Transverse colon (tissue), 3 donors: ENCODE data around the gene PSG3.

ENCODE experiments used
- POLR2A ChIP-seq: fragments of 450-650 bp; IDR thresholded peaks from one replicate; pipeline ENCODE4 v1.6.1; 2016; ENCODE audit warnings: antibody characterized with exemption, mild to moderate bottlenecking, moderate library complexity
- TF ChIP-seq, protein P1 (sequence below), 5 experiments: fragments of 200-600 bp in 3 of 5; fragments of 450-650 bp in 2 of 5; sonication (generic) in 3 of 5; IDR thresholded peaks; 1 replicate in 2 of 5; 2 replicates in 3 of 5; pipeline ENCODE4 v1.5.1; 2016 to 2017; ENCODE audit warnings: antibody characterized with exemption in 5 of 5, inconsistent platforms in 3 of 5, mild to moderate bottlenecking in 2 of 5, moderate library complexity in 1 of 5

DNA sequence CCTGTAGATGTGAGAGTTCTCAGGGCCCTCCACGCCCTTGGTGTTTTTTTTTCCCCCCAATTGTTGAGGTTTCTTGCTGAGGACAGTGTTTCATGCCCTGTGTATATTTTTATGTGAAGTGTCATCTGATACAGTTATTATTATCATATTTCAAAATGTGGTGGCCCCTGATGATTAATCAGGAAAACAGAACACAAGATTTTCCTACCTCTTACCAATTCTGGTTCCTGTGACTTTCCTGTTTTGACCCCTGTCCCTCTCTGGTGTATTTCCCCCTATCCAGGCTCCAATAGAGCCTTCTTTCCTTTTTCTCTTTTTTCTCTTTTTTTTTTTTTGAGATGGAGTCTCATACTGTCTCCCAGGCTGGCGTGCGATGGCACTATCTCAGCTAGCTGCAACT, 24.6 kb upstream of the PSG3 start:
- TF ChIP-seq, protein P1, sequence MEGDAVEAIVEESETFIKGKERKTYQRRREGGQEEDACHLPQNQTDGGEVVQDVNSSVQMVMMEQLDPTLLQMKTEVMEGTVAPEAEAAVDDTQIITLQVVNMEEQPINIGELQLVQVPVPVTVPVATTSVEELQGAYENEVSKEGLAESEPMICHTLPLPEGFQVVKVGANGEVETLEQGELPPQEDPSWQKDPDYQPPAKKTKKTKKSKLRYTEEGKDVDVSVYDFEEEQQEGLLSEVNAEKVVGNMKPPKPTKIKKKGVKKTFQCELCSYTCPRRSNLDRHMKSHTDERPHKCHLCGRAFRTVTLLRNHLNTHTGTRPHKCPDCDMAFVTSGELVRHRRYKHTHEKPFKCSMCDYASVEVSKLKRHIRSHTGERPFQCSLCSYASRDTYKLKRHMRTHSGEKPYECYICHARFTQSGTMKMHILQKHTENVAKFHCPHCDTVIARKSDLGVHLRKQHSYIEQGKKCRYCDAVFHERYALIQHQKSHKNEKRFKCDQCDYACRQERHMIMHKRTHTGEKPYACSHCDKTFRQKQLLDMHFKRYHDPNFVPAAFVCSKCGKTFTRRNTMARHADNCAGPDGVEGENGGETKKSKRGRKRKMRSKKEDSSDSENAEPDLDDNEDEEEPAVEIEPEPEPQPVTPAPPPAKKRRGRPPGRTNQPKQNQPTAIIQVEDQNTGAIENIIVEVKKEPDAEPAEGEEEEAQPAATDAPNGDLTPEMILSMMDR (IDR thresholded peaks at IDR 0.05): no peak
- no peak for TF ChIP-seq POLR2A
